Esophagus squamous epithelium (tissue), 5 donors: ENCODE measurements around the gene MCC. TPM values are rescaled to one million over a fixed set of nuclear protein-coding genes. Genes with fewer than 3 reads are reported as not detected.

Source experiments
- DNase-seq: peaks from one replicate; lab custom pipeline; 2025; lab: John Stamatoyannopoulos, UW
- H3K27ac ChIP-seq, 4 donors: fragments of 200-600 bp; sonication (generic); one replicate each; pipeline ENCODE4 v1.5.1; 2016 to 2019; ENCODE audit warnings: mild to moderate bottlenecking in 1 of 4
- H3K27me3 ChIP-seq, 4 donors: fragments of 200-600 bp; sonication (generic); 1 replicate in 3 of 4; 2 replicates in 1 of 4; pipeline versions ENCODE4 v1.5.1 to v1.6.0; 2017 to 2021; ENCODE audit warnings: antibody characterized with exemption in 1 of 4
- H3K36me3 ChIP-seq, 3 donors: fragments of 200-600 bp; sonication (generic); one replicate each; pipeline ENCODE4 v1.5.1; 2016 to 2019
- H3K4me1 ChIP-seq, 3 donors: fragments of 200-600 bp; sonication (generic); one replicate each; pipeline ENCODE4 v1.5.1; 2017 to 2019
- H3K4me3 ChIP-seq, 4 donors: fragments of 200-600 bp; sonication (generic); 1 replicate in 3 of 4; 2 replicates in 1 of 4; pipeline ENCODE4 v1.5.1; 2016 to 2019; ENCODE audit warnings: mild to moderate bottlenecking in 2 of 4, moderate library complexity in 1 of 4
- H3K9me3 ChIP-seq, 3 donors: fragments of 200-600 bp; sonication (generic); one replicate each; pipeline ENCODE4 v1.5.1; 2016 to 2019
- CTCF ChIP-seq, 6 experiments: fragments of 450-650 bp in 4 of 6; fragments of 200-600 bp in 2 of 6; sonication (generic) in 2 of 6; IDR thresholded peaks; one replicate each; pipeline ENCODE4 v1.5.1; 2016 to 2019; ENCODE audit warnings: antibody characterized with exemption in 6 of 6, mild to moderate bottlenecking in 4 of 6, moderate library complexity in 4 of 6
- POLR2A ChIP-seq, 4 donors: fragments of 450-650 bp; IDR thresholded peaks; one replicate each; pipeline ENCODE4 v1.6.1; 2017; ENCODE audit warnings: antibody characterized with exemption in 4 of 4, mild to moderate bottlenecking in 4 of 4, moderate library complexity in 3 of 4
- WGBS, 2 donors: methylation state at CpG; one replicate each; pipeline ENCODE4 v1.1.5; 2018; 5-methylcytosine and 5-hydroxymethylcytosine counted together
- intact Hi-C: fragments of 100-400 bp; cut with DNase I; formaldehyde crosslinking; loops from one replicate; pipeline ENCODE4 v1.15.0; 2022
- total RNA-seq, 4 donors: library from RNA; depleted of rRNA; stranded (reverse); fragments of >200 nt; gene quantifications; one replicate each; pipeline ENCODE4 v1.1.0, GENCODE V29; 2016
- donor health status: DM: yes; HTN: yes; CAD: no.

The MCC gene
- total RNA-seq, 4 donors from 2014 or later: 41.6 to 45.4 (median 43.4) TPM

GRCh38 chr5:113188436-113188835, 299.8 kb downstream of the MCC start:
- no peaks in the 10 kb centered on the region for H3K36me3 ChIP-seq
- TF ChIP-seq POLR2A (IDR thresholded peaks at IDR 0.05): no peak
- no peak for TF ChIP-seq CTCF (IDR thresholded peaks at IDR 0.05)
- intact Hi-C loops: no loop called here
- no peak overlapping the region for H3K27ac ChIP-seq
- no peaks in the 10 kb centered on the region for H3K9me3 ChIP-seq
- H3K4me1 ChIP-seq: peaks cover 0 to 58% (median 19%) of the 10 kb centered on the region in 3 donors
- DNase-seq: no peak
- H3K4me3 ChIP-seq: no peak overlapping the region
- no peaks in the 10 kb centered on the region for H3K27me3 ChIP-seq

GRCh38 chr5:113187906-113188305, 300.3 kb downstream of the MCC start:
- no peaks in the 10 kb centered on the region for H3K9me3 ChIP-seq
- no peak for DNase-seq
- H3K27ac ChIP-seq: no peak overlapping the region
- no peaks in the 10 kb centered on the region for H3K27me3 ChIP-seq
- no peak for TF ChIP-seq CTCF (IDR thresholded peaks at IDR 0.05)
- TF ChIP-seq POLR2A (IDR thresholded peaks at IDR 0.05): no peak
- H3K4me3 ChIP-seq: no peak overlapping the region
- peaks cover 0 to 58% (median 19%) of the 10 kb centered on the region in 3 donors for H3K4me1 ChIP-seq
- intact Hi-C loops: no loop called here
- H3K36me3 ChIP-seq: no peaks in the 10 kb centered on the region
- 60 to 78% methylated on average over 3 of the region's 3 CpGs for WGBS, 2 donors

GRCh38 chr5:113186061-113186460, 302.2 kb downstream of the MCC start:
- no peaks in the 10 kb centered on the region for H3K36me3 ChIP-seq
- no peaks in the 10 kb centered on the region for H3K27me3 ChIP-seq
- WGBS, 2 donors: 46 to 52% methylated on average over 7 of the region's 7 CpGs
- intact Hi-C loops: no loop called here
- no peaks in the 10 kb centered on the region for H3K9me3 ChIP-seq
- peaks cover 0 to 44% (median 19%) of the 10 kb centered on the region in 3 donors for H3K4me1 ChIP-seq
- H3K4me3 ChIP-seq: no peak overlapping the region
- no peak for DNase-seq
- H3K27ac ChIP-seq: no peak overlapping the region
- TF ChIP-seq POLR2A (IDR thresholded peaks at IDR 0.05): no peak
- TF ChIP-seq CTCF (IDR thresholded peaks at IDR 0.05): no peak

GRCh38 chr5:113183694-113184093, 304.6 kb downstream of the MCC start:
- peaks cover 0 to 32% (median 16%) of the 10 kb centered on the region in 3 donors for H3K4me1 ChIP-seq
- no peaks in the 10 kb centered on the region for H3K36me3 ChIP-seq
- intact Hi-C loops: no loop called here
- DNase-seq: no peak
- no peak for TF ChIP-seq CTCF (IDR thresholded peaks at IDR 0.05)
- H3K9me3 ChIP-seq: no peaks in the 10 kb centered on the region
- WGBS, 2 donors: 61 to 84% methylated on average over 2 of the region's 2 CpGs
- no peak overlapping the region for H3K4me3 ChIP-seq
- H3K27ac ChIP-seq: no peak overlapping the region
- no peaks in the 10 kb centered on the region for H3K27me3 ChIP-seq

GRCh38 chr5:113182658-113183344, 305.5 kb downstream of the MCC start:
- no peak for DNase-seq
- H3K27ac ChIP-seq: no peak overlapping the region
- H3K27me3 ChIP-seq: no peaks in the 10 kb centered on the region
- H3K4me3 ChIP-seq: no peak overlapping the region
- no peaks in the 10 kb centered on the region for H3K36me3 ChIP-seq
- intact Hi-C loops: no loop called here
- no peak for TF ChIP-seq CTCF (IDR thresholded peaks at IDR 0.05)
- H3K9me3 ChIP-seq: no peaks in the 10 kb centered on the region
- WGBS, 2 donors: 85 to 92% methylated on average over 10 to 11 of the region's 11 CpGs
- peaks cover 0 to 32% (median 16%) of the 10 kb centered on the region in 3 donors for H3K4me1 ChIP-seq
